ENCODE results near the gene ATG16L2. TPM values are rescaled to one million over a fixed set of nuclear protein-coding genes. Genes with fewer than 3 reads are reported as not detected.

ATG16L2 gene
- total and polyA plus RNA-seq, 2 donors (not counting 3 experiments of a cell fraction or from before 2014, with no cell fraction given), result 26.5 to 30.5 TPM

GRCh38 chr11:72823105-72823804 lies 9.0 kb downstream of the ATG16L2 start:
- no peak overlapping the region for H3K27ac ChIP-seq (ENCODE audit: insufficient read depth, low read depth, low read length)
- H3K9ac ChIP-seq (replicated peaks; ENCODE audit: extremely low read depth, insufficient read depth, low read length), result no peak overlapping the region
- CTCF ChIA-PET, result interaction anchor here (1.2 to 3.0 kb wide), 5 partner anchors 8 to 466 kb away, joined by 3 to 23 read pairs (median 5); partner anchors contain the start of gene FCHSD2
- peaks cover under 1 to 2% of the 10 kb centered on the region in 2 experiments for H3K36me3 ChIP-seq (ENCODE audit: control insufficient read depth in 2 of 2, extremely low read depth in 1 of 2, insufficient read depth in 2 of 2, low read length in 2 of 2)
- no peaks in the 10 kb centered on the region for H4K20me1 ChIP-seq (replicated peaks; ENCODE audit: control insufficient read depth, extremely low read depth, insufficient read depth, low read length)
- peaks cover 7% of the 10 kb centered on the region for H3K4me1 ChIP-seq (ENCODE audit: control insufficient read depth, extremely low read depth, insufficient read depth, low read length)
- BruUV-seq (replicated peaks), result no TSS peak
- H3K4me2 ChIP-seq (ENCODE audit: insufficient read depth, low read length), result no peak overlapping the region
- no peak for FAIRE-seq
- no peak overlapping the region for H2AFZ ChIP-seq (ENCODE audit: low read depth, low read length)
- dilution Hi-C loops (cut with MboI; ENCODE audit: extremely low pct_ligation_motif_present, low sequenced_read_pairs) (no loop called here), intact Hi-C loops (cut with micrococcal nuclease) (loop anchor here (10.0 kb wide), 1 partner anchor 552 kb away; the partner anchor contains the start of gene RELT)
- no peak overlapping the region for H3K4me3 ChIP-seq (replicated peaks in 1 of 3; ENCODE audit: insufficient read depth in 1 of 3, low read depth in 1 of 3, low read length in 3 of 3)
- TF ChIP-seq GATA2 (IDR thresholded peaks at IDR 0.05; ENCODE audit: insufficient read depth, insufficient read length, low read depth, low read length), result no peak
- TF ChIP-seq JUN (IDR thresholded peaks at IDR 0.05; ENCODE audit: borderline replicate concordance, insufficient read depth, insufficient read length, low read depth), result no peak
- no peak for TF ChIP-seq MYC (IDR thresholded peaks at IDR 0.05; ENCODE audit: low read depth, low read length)
- no peak for TF ChIP-seq MAX (IDR thresholded peaks at IDR 0.05; ENCODE audit: insufficient read depth, insufficient read length)
- TF ChIP-seq POLR2AphosphoS5 (IDR thresholded peaks at IDR 0.05; ENCODE audit: insufficient read depth, low read depth, low read length), result no peak
- TF ChIP-seq POLR2A (IDR thresholded peaks at IDR 0.05; ENCODE audit: low read depth, low read length), result no peak
- TF ChIP-seq EZH2 (IDR thresholded peaks at IDR 0.05; ENCODE audit: borderline replicate concordance, low read depth, low read length, severe bottlenecking), result no peak
- TF ChIP-seq CTCF (IDR thresholded peaks at IDR 0.05; ENCODE audit: extremely low read depth in 1 of 2, insufficient read depth in 1 of 2, low read depth in 1 of 2, low read length in 2 of 2), result no peak
- TF ChIP-seq FOS (IDR thresholded peaks at IDR 0.05; ENCODE audit: borderline replicate concordance, insufficient read depth, low read length), result no peak
- H3K9me3 ChIP-seq (replicated peaks; ENCODE audit: control insufficient read depth, insufficient read depth, low read length), result no peaks in the 10 kb centered on the region
- POLR2A ChIA-PET, result no interaction called here
- H3K9me1 ChIP-seq (replicated peaks; ENCODE audit: control insufficient read depth, extremely low read depth, insufficient read depth, low read length), result no peaks in the 10 kb centered on the region
- no peak for DNase-seq (ENCODE audit: low read depth, low spot score)
- H3K79me2 ChIP-seq (ENCODE audit: control insufficient read depth, insufficient read depth, low read length), result no peaks in the 10 kb centered on the region
- H3K27me3 ChIP-seq (ENCODE audit: control insufficient read depth in 2 of 2, insufficient read depth in 2 of 2, low read length in 2 of 2), result no peaks in the 10 kb centered on the region

Data from endothelial cell of umbilical vein (primary cell).